Measurements from ENCODE around the gene GSE1.
A peak's percentile ranks its signal among the peaks of the same experiment; 100 is the strongest.

Gene GSE1

DNA sequence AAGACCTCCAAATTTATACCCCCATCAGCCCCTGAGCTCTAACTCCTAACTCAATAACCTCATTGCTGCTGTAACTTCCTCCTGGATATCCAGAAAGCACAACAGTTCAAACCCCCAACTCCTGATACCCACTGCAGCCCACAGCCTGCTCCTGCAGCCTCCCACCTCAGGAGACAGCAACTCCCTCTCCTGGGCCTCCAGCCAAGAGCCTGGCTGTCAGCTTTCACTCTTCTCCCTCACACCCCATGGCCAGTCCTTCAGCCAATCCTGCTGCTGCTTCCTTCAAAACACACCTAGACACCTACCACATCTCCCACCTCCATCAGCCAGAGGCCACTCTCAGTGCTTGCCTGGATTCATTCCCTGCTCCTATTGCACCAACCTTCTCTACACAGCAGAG is 70.2 kb downstream of the GSE1 start:
- DNase-seq: peak in 1 of 2 experiments; percentile 49

GRCh38 chr16:85685251-85685650 is 72.1 kb downstream of the GSE1 start:
- DNase-seq: no peak

DNA sequence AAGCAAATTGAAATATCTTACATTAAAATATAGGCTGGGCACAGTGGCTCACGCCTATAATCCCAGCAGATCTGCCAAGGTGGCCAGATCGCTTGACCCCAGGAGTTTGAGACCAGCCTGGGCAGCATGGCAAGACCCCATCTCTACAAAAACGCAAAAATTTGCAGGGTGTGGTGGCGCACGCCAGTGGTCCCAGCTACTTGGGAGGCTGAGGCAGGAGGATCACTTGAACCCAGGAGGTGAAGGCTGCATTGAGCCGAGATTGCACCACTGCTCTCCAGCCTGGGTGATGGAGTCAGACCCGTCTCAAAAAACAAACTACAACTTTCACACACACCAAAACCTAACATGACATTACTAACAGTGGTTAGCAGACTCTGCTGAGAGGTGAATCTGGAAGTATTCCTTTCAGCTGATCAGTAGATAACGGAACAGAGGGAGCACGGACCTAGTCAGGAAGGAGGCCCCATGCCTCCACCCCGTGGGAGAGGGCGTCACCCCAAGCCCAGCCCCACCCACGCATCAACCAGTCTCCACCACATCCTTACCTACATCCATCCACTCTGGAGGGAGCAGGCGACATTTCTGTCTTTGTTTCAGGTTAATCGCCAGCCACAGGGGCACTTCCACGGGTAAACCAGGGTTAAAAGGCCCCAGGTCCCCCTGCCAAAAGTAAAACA is 73.9 kb downstream of the GSE1 start:
- DNase-seq: no peak

GRCh38 chr16:85687651-85688471 is 74.7 kb downstream of the GSE1 start:
- no peak for DNase-seq

DNA sequence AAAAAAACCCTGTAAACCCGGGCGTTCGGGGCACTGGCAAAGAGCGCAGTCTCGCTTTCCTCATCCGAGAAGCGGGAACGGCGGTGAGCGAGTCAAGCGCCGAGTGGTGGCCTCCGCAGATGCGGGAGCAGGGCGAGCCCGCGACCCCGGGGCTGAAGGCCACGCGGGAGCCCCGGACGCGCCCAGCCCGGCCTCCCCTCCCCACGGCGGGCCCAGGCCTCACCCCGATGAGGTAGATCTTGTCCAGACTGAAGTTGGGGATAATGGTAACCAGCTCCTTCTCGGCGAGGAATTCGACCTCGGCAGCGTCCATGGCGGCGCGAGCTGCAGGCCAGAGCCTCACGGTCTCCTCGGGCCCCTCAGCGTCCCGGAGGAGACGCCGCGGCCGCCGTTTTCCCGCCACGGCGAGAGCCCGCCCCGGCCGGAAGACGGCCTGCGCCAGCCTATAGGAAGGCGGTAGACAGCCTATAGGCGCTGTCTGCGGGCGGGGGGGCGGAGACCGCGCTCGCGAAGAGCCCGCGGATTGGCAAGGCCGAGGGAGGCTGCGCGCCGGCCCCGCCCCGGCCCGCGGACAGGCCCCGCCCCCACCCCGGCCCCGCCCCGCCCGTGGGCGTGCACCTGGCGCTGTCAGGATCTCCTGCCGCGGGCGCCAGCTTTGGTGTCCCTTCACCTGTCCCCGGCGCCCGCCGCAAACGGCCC is 75.6 kb downstream of the GSE1 start, which contains the start of gene GINS2:
Gene GINS2 (minus strand): TSS at position 369 of the 699 bp plus-strand sequence. CDS start 56 bp downstream, at position 313.
- peak; percentile 92 to 96 for DNase-seq

DNA sequence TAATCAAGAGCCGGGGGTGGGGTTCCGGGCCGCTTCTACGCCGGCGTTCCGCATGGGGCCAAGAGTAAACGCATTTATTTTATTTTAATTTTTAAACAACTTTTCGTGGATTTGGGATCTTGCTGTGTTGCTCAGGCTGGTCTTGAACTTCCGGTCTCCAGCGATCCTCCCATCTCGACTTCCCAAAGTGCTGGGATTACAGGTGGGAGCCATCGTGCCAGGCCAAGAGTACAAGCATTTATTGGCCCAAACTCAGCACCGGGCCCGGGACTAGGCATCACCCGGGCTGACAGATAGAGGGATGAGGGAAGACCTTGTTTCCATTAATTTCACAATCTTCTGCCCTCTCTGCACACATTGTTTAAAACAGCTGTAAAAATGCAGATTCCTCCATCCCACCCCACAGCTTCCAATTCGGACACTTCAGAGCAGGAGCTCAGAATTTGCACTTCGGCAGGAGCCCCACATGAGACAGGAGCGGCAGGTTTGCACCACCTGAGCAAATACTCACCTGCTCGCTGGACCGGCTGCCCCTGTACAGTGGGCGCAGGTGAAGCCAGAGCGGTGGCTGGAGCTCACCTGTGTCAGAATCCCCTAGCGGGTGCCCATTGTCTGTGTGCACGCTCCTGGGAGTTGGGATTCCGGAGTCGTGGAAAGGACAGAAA is 76.3 kb downstream of the GSE1 start:
- DNase-seq: no peak

DNA sequence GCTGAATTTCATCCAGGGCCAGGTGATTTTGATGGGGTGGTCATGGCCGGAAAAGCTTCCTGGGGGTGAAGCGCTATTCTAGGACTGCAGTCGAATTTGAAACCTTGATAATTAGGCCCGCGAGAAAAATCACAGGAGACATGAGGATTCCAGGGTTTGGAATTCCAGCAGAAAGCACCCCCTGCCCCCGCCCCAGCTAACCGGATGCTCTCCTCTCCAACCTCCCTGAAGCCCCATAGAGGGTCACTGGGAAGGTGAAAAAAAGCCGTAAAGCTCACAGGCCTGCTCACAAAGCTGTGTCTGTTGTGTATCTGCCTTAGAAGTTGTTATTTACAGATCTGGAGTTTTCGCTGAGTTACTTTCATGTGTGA is 76.8 kb downstream of the GSE1 start:
- peak; percentile 52 to 59 for DNase-seq

GRCh38 chr16:85690469-85691064 is 77.4 kb downstream of the GSE1 start:
- peak; percentile 94 to 96 for DNase-seq

DNA sequence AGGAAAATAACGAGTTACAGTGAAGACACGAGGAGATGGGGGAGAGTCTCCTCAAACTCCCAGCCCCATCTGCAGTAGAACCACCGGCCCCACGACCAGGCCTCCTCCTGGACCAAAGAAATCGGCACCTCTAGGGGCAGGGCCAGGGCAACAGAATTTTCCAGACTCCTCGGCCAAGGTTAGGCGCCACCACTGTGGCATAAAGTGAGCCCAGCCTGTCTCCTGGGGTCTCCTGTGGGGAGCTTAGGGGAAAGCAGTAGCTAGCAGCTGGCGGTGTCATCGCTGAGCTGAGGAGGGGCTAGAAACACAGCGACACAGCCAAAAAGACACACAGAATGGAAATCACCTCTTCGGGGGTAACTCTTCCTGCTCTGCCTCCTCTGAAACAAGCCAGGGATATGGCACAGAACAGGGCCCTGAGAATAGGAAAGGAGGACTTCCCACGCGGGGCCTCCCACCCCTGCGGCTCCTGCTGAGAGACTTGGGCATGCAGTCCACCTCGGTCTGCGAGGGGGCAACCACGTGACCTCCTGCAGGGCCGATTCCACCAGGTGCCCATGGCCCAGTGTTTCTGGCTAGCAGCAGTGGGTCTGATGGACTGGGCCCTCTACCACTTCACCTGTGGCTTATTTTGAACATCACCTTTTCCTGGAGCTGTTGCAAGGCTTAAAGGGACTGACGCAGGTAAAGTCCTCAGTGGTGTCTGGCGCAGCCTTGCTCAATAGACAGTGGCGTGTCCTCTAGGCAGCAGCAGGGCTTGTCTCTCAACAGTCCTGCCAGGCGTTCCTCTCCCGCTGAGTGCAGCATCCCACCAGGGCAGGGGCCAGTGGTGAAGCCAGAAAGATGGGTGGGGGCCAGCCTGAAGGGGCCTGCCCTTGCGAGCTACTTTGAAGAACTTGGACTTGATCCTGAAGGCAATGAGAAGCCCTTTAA is 82.3 kb downstream of the GSE1 start:
- DNase-seq: no peak

GRCh38 chr16:85696781-85697180 is 83.7 kb downstream of the GSE1 start:
- no peak for DNase-seq

- peak; percentile 81 to 95 for DNase-seq
Observed at GRCh38 chr16:85697431-85697830, 84.3 kb downstream of the GSE1 start.

- DNase-seq: no peak
Observed at GRCh38 chr16:85698459-85698891, 85.4 kb downstream of the GSE1 start.

GRCh38 chr16:85698935-85699558 is 85.9 kb downstream of the GSE1 start:
- no peak for DNase-seq

- DNase-seq: no peak
Observed at GRCh38 chr16:85699628-85700027, 86.5 kb downstream of the GSE1 start.

DNA sequence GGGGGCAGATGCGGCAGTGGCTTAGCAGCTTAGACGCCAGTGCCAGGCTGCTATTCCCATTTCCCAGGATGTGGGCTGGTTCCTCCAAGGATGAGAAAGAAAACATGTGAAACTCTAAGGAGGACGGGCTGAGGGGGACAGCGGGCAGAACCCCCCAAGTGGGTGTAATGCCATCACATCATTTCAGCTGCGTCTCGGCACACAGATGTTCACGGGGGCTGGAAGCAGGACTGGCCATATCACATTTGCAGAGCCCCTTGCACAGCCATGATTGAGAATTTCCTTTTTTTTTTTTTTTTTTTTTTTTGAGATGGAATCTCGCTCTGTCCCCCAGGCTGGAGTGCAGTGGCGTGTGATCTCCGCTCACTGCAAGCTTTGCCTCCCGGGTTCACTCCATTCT is 90.9 kb downstream of the GSE1 start:
- no peak for DNase-seq

- no peak for DNase-seq
Observed at GRCh38 chr16:85704900-85705846, 92.1 kb downstream of the GSE1 start.

- no peak for DNase-seq
Observed at GRCh38 chr16:85706449-85707034, 93.4 kb downstream of the GSE1 start.

DNA sequence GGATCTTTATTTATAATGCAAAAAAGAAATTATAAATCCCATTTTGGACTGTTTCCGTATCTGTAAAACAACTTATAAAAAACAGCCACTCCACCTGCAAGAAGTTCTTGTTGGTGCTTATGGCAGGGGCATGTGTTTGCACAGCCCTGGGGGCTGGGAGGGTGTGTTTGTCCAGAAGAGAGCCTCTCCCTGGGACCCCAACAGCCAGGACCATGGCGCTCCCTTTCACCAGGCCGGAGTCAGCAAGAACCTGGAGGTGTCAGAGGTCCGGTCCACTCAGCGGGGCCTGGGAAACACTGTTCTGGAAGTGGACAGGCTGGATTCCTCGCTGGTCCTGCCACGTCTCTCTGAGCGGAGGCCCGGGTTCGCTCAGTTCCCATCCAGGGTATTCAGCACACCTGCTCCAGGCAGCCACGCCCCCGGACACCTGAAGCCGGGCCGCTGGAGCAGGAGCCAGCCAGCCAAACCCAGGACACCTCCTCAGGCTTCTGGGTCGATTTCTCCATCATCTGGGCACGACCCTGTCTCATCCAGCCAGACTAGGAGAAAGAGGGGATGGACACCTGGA is 94.5 kb downstream of the GSE1 start:
- DNase-seq: no peak

DNA sequence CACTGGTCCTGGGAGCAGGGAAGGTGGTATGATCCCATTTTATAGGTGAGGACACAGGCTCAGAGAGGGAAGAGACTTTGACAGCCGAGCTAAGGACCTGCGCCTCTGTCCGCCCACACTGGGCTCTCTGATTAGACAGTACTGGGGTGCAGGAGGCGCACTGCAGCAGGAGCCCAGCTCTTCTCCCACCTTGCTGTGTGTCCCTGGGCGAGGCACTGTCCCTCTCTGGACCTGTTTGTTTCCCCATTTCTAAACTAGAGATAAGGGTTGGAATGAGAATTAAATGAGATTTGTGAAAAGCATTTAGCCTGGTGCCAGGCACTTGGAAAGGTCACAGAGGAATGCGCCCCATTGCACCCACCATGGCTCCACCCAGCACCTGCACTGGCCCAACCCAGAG is 95.2 kb downstream of the GSE1 start:
- no peak for DNase-seq

Data from SHP77 (cell line).